GM18519 (cell line): Measurements from ENCODE around the gene PCDHAC2.

Experiments
- ATAC-seq: cut with Tn5 transposase; IDR thresholded peaks from one replicate; pipeline ENCODE4 v1.9.1; 2021; ENCODE audit warnings: mild to moderate bottlenecking, moderate library complexity; ENCODE audit not compliant: unreplicated experiment, low FRiP score

Gene PCDHAC2

GRCh38 chr5:140982083-140982716, 15.9 kb downstream of the PCDHAC2 start:
- ATAC-seq, result no peak

- no peak for ATAC-seq
Observed at GRCh38 chr5:140986117-140986521, 19.8 kb downstream of the PCDHAC2 start.

GRCh38 chr5:140988100-140988499, 21.8 kb downstream of the PCDHAC2 start:
- ATAC-seq, result no peak

GRCh38 chr5:140988608-140989007, 22.3 kb downstream of the PCDHAC2 start:
- ATAC-seq, result no peak

GRCh38 chr5:140989254-140990020, 23.2 kb downstream of the PCDHAC2 start:
- no peak for ATAC-seq

- ATAC-seq, result no peak
Observed at GRCh38 chr5:140992828-140993227, 26.6 kb downstream of the PCDHAC2 start.

GRCh38 chr5:140996060-140996459, 29.8 kb downstream of the PCDHAC2 start:
- no peak for ATAC-seq

GRCh38 chr5:140998921-140999410, 32.7 kb downstream of the PCDHAC2 start:
- no peak for ATAC-seq

GRCh38 chr5:141001446-141001843, 35.2 kb downstream of the PCDHAC2 start:
- ATAC-seq, result no peak

- ATAC-seq, result no peak
Observed at GRCh38 chr5:141001844-141002604, 35.7 kb downstream of the PCDHAC2 start.

- ATAC-seq, result no peak
Observed at GRCh38 chr5:141002605-141002965, 36.3 kb downstream of the PCDHAC2 start.

GRCh38 chr5:141003031-141003430, 36.8 kb downstream of the PCDHAC2 start:
- no peak for ATAC-seq

GRCh38 chr5:141003791-141004611, 37.7 kb downstream of the PCDHAC2 start:
- no peak for ATAC-seq

- no peak for ATAC-seq
Observed at GRCh38 chr5:141007791-141008190, 41.5 kb downstream of the PCDHAC2 start.

- ATAC-seq, result no peak
Observed at GRCh38 chr5:141010047-141010793, 43.9 kb downstream of the PCDHAC2 start.

- no peak for ATAC-seq
Observed at GRCh38 chr5:141017943-141018342, 51.7 kb downstream of the PCDHAC2 start.
